Suprapubic skin (tissue), 4 donors: ENCODE results near the gene MYLK4.

ENCODE experiments used
- POLR2A ChIP-seq, 2 donors: fragments of 450-650 bp; IDR thresholded peaks; one replicate each; pipeline ENCODE4 v1.6.1; 2017; ENCODE audit warnings: antibody characterized with exemption in 2 of 2, mild to moderate bottlenecking in 2 of 2, moderate library complexity in 2 of 2
- POLR2AphosphoS5 ChIP-seq, 3 donors: sonication (generic); formaldehyde crosslinking; IDR thresholded peaks; one replicate each; pipeline ENCODE4 v1.6.1; 2017; ENCODE audit warnings: antibody characterized with exemption in 3 of 3
- TF ChIP-seq, protein P1 (sequence below), 2 donors: fragments of 200-600 bp in 1 of 2; fragments of 450-650 bp in 1 of 2; sonication (generic) in 1 of 2; IDR thresholded peaks; one replicate each; pipeline ENCODE4 v1.5.1; 2016 to 2019; ENCODE audit warnings: antibody characterized with exemption in 2 of 2, mild to moderate bottlenecking in 1 of 2, moderate library complexity in 1 of 2

DNA sequence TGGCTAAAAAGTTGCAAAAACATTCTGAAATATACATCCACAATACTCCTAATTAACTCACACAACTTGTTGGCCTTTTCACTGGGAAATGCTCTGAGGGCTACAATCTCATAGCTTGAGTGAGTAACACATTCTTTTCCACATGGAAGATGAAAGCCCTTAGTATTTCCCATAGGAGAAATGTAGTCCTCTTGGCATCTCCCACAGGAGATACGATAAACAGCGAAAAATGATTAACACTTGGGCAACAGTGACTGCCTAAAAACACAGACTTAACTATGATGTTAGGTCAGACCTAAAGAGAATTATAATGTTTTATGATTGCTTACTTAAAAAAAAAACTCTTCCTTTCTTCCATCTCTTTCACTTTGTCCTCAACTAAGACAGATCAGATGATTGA, 9.0 kb downstream of the MYLK4 start:
- TF ChIP-seq, protein P1, sequence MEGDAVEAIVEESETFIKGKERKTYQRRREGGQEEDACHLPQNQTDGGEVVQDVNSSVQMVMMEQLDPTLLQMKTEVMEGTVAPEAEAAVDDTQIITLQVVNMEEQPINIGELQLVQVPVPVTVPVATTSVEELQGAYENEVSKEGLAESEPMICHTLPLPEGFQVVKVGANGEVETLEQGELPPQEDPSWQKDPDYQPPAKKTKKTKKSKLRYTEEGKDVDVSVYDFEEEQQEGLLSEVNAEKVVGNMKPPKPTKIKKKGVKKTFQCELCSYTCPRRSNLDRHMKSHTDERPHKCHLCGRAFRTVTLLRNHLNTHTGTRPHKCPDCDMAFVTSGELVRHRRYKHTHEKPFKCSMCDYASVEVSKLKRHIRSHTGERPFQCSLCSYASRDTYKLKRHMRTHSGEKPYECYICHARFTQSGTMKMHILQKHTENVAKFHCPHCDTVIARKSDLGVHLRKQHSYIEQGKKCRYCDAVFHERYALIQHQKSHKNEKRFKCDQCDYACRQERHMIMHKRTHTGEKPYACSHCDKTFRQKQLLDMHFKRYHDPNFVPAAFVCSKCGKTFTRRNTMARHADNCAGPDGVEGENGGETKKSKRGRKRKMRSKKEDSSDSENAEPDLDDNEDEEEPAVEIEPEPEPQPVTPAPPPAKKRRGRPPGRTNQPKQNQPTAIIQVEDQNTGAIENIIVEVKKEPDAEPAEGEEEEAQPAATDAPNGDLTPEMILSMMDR (IDR thresholded peaks at IDR 0.05) = no peak
- no peak for TF ChIP-seq POLR2AphosphoS5 (IDR thresholded peaks at IDR 0.05)
- TF ChIP-seq POLR2A (IDR thresholded peaks at IDR 0.05) = no peak
